Tibial artery (tissue), 4 donors: Measurements from ENCODE around the gene BICDL1.

Experiments
- DNase-seq, 2 donors: peaks; one replicate each; pipeline ENCODE4 v3.0.0-alpha.2; 2019
- H3K27ac ChIP-seq, 2 donors: fragments of 200-600 bp; sonication (generic) in 1 of 2; 1 replicate in 1 of 2; 2 replicates in 1 of 2; pipeline ENCODE4 v1.5.1; 2018 to 2019; ENCODE audit warnings: mild to moderate bottlenecking in 1 of 2
- H3K27me3 ChIP-seq, 2 donors: fragments of 200-600 bp; sonication (generic) in 1 of 2; one replicate each; pipeline versions ENCODE4 v1.5.1 to v1.6.0; 2016 to 2019
- H3K36me3 ChIP-seq, 3 donors: fragments of 200-600 bp; sonication (generic) in 2 of 3; one replicate each; pipeline ENCODE4 v1.5.1; 2016 to 2019; ENCODE audit warnings: mild to moderate bottlenecking in 2 of 3
- H3K4me1 ChIP-seq, 4 donors: fragments of 200-600 bp; sonication (generic) in 2 of 4; 1 replicate in 3 of 4; 2 replicates in 1 of 4; pipeline ENCODE4 v1.5.1; 2016 to 2019
- H3K4me3 ChIP-seq, 2 donors: fragments of 200-600 bp; sonication (generic) in 1 of 2; 1 replicate in 1 of 2; 2 replicates in 1 of 2; pipeline ENCODE4 v1.5.1; 2018 to 2019; ENCODE audit warnings: mild to moderate bottlenecking in 2 of 2
- H3K9me3 ChIP-seq, 3 donors: fragments of 200-600 bp; sonication (generic) in 1 of 3; one replicate each; pipeline ENCODE4 v1.5.1; 2016 to 2019
- intact Hi-C: fragments of 100-400 bp; cut with DNase I; formaldehyde crosslinking; loops from one replicate; pipeline ENCODE4 v1.15.0; 2023; ENCODE audit warnings: low total_unique reads
- TF ChIP-seq, protein P1 (sequence below), 2 experiments: fragments of 200-600 bp in 1 of 2; fragments of 450-650 bp in 1 of 2; IDR thresholded peaks; one replicate each; pipeline ENCODE4 v1.5.1; 2017 to 2019; ENCODE audit warnings: antibody characterized with exemption in 2 of 2, mild to moderate bottlenecking in 1 of 2, moderate library complexity in 1 of 2

BICDL1 gene

DNA sequence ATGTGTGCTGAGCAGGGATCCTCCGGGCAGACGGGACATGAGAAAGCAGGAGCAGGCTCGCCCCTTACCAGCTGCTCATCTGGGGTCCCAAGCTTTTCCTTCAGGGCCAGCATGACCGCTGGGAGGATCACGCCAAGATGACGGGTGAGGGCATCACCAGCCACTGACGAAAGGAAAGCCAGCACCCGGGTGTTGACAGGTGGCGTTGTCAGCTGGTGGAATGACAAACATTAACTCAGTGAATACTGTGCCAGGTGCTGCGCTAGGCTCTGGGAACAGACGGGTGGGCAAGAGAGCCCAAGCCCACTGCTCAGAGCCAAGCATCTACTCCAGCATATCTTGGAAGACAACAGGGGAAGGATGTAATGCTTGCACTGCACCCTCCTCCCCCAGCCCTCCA is 148.8 kb downstream of the BICDL1 start:
- Histone ChIP-seq H3K4me3 (no peak overlapping the region), H3K36me3 (peaks cover 94 to 100% (median 100%) of the 10 kb centered on the region in 3 donors), H3K27ac (no peak overlapping the region), H3K9me3 (no peaks in the 10 kb centered on the region), H3K4me1 (no peaks in the 10 kb centered on the region), H3K27me3 (no peaks in the 10 kb centered on the region)
- no peak for DNase-seq
- intact Hi-C loops: no loop called here
- TF ChIP-seq, protein P1, sequence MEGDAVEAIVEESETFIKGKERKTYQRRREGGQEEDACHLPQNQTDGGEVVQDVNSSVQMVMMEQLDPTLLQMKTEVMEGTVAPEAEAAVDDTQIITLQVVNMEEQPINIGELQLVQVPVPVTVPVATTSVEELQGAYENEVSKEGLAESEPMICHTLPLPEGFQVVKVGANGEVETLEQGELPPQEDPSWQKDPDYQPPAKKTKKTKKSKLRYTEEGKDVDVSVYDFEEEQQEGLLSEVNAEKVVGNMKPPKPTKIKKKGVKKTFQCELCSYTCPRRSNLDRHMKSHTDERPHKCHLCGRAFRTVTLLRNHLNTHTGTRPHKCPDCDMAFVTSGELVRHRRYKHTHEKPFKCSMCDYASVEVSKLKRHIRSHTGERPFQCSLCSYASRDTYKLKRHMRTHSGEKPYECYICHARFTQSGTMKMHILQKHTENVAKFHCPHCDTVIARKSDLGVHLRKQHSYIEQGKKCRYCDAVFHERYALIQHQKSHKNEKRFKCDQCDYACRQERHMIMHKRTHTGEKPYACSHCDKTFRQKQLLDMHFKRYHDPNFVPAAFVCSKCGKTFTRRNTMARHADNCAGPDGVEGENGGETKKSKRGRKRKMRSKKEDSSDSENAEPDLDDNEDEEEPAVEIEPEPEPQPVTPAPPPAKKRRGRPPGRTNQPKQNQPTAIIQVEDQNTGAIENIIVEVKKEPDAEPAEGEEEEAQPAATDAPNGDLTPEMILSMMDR (IDR thresholded peaks at IDR 0.05): no peak

DNA sequence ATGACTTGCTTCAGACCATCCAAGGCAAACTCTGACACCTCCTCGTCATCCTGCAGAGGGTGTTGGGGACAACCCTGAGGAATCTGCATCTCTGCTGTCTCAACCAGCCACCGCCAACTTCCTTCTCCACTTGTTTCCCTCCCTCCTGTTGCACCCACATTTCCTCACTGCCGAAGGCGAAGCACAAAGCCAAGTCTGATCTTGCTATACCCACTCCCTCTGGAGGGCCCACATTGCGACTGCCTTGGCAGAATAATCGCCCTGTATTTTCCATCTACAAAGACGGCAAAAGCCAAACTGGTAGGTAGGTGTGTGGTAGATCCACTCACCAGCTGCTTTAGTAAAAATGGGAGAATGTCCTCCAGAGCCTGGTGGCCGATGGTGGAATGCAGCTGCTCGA is 149.3 kb downstream of the BICDL1 start:
- no peak overlapping the region for H3K4me3 ChIP-seq
- intact Hi-C loops: no loop called here
- TF ChIP-seq, protein P1 (IDR thresholded peaks at IDR 0.05): no peak
- no peak for DNase-seq
- H3K4me1 ChIP-seq: no peaks in the 10 kb centered on the region
- H3K27me3 ChIP-seq: no peaks in the 10 kb centered on the region
- no peak overlapping the region for H3K27ac ChIP-seq
- H3K36me3 ChIP-seq: peaks cover 94 to 100% (median 100%) of the 10 kb centered on the region in 3 donors
- no peaks in the 10 kb centered on the region for H3K9me3 ChIP-seq

DNA sequence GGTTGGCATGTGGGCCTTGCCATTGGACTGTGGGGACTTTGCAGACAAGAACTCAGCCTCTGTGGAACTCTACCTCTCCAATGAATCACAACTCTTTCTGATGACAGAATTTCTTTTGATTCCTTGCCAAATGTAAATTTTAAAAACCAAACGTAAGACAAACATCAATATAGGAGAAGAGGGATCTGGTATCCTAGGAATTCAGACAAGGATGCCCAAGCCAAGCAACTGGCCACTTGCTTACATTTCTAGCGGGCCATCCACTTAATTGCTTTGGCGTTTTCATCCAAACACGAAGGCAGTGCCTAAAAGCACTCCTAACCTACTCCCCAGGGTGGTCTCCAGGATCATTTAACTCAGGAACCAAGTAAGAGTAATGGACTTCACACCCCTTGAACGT is 150.9 kb downstream of the BICDL1 start:
- DNase-seq: no peak
- Histone ChIP-seq H3K36me3 (peaks cover 96 to 100% (median 100%) of the 10 kb centered on the region in 3 donors), H3K27me3 (no peaks in the 10 kb centered on the region), H3K4me3 (no peak overlapping the region), H3K9me3 (no peaks in the 10 kb centered on the region), H3K27ac (no peak overlapping the region), H3K4me1 (no peaks in the 10 kb centered on the region)
- intact Hi-C loops: no loop called here
- TF ChIP-seq, protein P1 (IDR thresholded peaks at IDR 0.05): no peak

DNA sequence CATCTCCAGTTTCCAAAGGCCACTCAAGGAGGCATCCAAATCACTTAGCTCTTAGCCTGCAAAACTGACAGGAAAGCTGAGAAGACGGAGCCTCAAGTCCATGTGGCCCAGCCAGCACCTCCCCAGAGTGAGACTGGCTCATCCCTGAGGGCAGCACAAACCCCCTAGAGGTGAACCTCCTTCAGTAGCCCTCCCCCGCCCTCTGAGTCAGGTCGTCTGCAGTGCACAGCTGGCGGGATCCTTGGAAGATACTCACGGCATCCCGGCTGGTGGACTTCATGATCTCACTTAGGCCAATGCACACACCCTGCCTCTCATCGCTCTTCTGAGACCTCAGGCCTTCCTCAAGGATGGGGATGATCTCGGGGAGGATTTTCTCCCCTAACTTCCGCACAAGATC is 151.6 kb downstream of the BICDL1 start:
- Histone ChIP-seq H3K9me3 (no peaks in the 10 kb centered on the region), H3K36me3 (peaks cover 97 to 100% (median 100%) of the 10 kb centered on the region in 3 donors), H3K27ac (no peak overlapping the region), H3K4me1 (no peaks in the 10 kb centered on the region), H3K27me3 (no peaks in the 10 kb centered on the region), H3K4me3 (no peak overlapping the region)
- intact Hi-C loops: no loop called here
- no peak for DNase-seq
- TF ChIP-seq, protein P1 (IDR thresholded peaks at IDR 0.05): no peak

DNA sequence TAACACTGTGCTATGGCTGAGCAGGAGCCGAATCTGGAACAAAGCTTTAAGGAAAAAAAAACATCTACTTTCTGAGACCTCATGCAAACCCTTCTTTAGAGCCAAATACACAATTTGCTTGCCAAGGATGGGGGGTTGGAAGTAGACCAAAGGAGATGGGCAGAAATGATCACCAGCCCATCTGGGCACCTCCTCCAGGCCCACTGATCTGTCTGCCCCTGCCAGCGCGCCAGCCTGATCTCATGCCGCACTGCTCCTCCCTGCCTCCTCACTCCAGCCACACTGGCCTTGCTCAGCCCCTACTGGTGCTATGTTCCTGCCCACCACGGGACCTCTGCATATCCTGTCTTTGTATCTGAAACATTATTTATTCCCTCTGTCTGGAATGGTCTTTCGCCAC is 152.3 kb downstream of the BICDL1 start:
- no peak overlapping the region for H3K27ac ChIP-seq
- intact Hi-C loops: no loop called here
- no peaks in the 10 kb centered on the region for H3K9me3 ChIP-seq
- H3K4me3 ChIP-seq: no peak overlapping the region
- H3K36me3 ChIP-seq: peaks cover 95 to 100% (median 100%) of the 10 kb centered on the region in 3 donors
- DNase-seq: no peak
- no peaks in the 10 kb centered on the region for H3K27me3 ChIP-seq
- TF ChIP-seq, protein P1 (IDR thresholded peaks at IDR 0.05): no peak
- H3K4me1 ChIP-seq: no peaks in the 10 kb centered on the region
